Kidney capillary endothelial cell (primary cell): ENCODE results near the gene KRT14.
"Not testable (repeated sequence)": the region's sequence is repeated elsewhere in the genome, so short reads cannot be mapped to it uniquely, and the experiment has no call there.

Source experiments
- DNase-seq: peaks from one replicate; pipeline ENCODE4 v3.0.0-alpha.2; 2018; ENCODE audit warnings: low spot score

KRT14 gene

DNA sequence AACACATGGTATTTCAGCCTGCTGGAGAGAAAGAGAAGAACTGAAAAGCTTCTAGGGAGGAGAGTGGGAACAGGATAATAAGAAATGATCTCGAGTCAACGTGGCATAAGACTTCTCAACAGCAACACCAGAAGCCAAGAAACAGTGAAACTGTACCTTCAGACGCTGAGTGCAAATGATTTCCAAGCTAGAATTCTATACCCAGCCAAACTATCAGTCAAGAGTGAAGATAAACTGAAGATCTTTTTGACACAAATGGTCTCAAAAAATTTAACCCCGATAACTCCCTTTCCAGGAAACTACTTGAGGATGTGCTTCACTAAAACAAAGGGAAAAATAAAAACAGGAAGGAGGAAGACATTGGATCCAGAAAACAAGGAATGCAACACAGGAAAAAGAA lies 20.2 kb upstream of the KRT14 start:
- not testable (repeated sequence) for DNase-seq

DNA sequence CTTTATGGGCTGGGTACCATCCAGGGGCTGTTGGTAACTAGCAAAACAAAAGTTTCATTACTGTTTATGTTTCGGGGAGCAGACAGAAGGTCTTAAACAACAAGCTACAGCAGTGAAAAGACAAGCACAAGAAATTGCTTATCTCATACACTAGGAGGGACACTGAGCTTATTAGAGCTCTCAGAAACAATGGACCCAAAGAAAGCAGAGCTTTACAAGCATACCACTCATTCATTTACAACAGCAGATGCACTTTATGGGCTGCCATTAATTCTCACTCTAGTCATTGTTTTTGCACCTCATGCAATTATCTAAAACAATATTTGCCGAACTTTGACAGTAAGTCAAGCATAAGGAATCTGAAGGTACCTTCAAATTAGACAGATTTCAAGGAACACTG lies 15.8 kb upstream of the KRT14 start:
- no peak for DNase-seq

DNA sequence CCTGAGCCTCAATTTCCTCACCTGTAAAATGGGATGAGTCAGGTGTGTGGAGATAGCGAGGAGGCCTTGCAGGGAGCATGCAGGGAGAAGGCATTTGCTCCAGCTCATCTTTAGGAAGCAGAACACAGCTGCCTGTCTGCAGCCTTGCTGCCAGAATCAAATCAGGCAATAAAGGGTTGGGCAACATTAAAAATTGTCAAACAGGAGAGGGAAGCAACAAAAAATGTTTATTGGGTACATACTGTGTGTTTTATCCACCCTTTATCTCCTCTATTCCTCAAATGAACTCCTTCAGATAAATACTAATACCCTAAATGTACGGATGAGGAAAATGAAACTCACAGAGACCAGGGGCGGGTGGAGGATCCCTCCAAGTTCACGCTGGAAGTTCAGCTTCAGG lies 13.6 kb upstream of the KRT14 start:
- DNase-seq = no peak

DNA sequence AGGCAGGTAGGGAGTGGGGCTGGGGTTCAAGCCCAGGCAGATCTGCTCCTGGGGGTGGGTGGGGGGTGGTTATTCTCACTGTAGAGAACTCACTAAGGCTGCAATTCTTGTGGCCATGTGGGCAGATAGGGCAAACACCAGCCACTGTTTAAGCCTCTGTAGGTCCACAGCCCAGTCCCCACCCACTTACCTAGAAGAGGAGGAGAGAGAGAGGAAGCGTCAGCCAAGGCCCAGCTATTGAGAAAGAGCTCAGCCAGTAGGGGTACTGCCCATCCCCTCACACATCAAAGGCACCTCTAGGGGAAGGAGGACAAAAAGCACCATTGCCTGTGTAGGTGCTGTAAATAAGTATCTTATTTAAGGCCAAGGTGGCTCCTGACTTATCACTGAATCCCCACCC lies 13.0 kb upstream of the KRT14 start:
- DNase-seq = no peak

DNA sequence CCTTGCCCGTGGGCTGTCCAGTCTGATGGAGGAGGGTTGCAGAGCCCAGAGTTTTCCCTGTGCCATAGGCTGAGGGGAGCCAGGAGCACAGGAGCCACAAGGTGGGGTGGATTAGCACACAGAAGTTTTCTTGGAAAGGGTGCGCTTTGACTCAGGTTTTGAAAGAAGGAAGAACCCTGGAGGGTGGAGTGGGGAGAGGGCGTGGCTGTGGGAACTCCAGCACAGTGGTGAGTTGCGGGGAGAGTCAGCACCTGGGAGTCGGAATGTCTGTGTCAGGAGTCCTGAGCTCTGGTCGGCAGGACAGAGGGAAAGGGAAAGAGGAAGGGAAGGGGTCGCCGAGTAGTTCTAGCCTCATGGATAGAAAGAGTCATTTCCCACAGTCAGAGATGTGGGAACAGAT lies 8.9 kb upstream of the KRT14 start:
- no peak for DNase-seq

DNA sequence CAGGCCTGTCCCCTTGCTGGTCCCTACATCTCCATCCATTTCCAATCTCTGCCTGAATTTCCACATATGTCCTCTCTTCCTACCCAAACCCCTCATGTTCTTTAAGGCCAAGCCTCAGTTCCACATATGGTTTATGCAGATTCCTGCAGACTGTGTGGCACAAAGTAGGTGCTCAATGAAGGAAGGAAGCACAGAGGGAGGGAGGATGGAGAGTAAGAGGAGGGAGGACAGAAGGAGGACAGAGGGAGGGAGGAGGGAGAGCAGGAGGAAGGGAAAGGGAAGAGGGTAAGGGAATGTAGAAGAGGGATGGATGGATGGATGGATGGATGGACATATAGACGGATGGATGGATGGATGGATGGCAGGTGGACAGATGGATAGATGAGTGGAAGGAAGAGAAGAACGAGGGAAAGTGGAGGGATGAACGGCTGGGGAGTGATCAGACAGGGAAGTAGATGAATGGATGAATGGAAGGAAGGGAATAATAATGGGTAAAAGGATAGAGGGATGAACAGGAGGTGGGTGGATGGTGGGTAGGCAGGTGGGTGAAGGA lies 7.7 kb upstream of the KRT14 start:
- no peak for DNase-seq

DNA sequence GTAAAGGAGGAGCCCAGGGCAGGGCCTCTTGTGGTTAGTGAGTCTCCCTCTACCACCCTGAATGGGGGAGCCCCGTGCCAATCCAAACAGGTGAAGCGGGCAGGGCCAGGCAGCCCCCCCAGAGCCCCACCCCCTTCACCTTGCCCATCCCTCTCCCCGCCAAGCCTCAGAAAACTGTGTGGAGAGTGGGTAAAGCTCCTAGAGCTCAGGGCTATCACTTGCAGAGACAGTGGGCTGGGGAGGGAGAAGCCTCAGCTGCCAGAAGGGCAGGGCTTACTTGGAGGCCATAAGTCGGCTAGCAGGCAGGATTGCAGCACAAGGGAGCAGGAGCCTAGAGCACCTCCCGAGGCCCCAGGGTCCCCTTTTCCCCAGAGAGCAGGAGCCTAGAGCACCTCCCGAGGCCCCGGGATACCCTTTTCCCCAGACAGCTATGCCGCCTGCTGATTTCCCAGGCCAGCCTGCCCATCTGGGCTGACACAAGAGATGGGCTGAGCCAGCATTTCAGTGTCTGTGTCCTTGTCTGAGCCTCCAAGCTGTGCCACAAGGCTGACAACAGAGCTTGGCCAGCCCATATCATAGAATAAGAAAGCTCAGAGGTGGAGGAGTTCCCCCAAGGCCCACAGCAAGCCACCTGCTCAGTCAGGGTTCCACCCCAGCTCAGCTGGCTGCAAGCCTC lies 6.7 kb upstream of the KRT14 start:
- DNase-seq = no peak

DNA sequence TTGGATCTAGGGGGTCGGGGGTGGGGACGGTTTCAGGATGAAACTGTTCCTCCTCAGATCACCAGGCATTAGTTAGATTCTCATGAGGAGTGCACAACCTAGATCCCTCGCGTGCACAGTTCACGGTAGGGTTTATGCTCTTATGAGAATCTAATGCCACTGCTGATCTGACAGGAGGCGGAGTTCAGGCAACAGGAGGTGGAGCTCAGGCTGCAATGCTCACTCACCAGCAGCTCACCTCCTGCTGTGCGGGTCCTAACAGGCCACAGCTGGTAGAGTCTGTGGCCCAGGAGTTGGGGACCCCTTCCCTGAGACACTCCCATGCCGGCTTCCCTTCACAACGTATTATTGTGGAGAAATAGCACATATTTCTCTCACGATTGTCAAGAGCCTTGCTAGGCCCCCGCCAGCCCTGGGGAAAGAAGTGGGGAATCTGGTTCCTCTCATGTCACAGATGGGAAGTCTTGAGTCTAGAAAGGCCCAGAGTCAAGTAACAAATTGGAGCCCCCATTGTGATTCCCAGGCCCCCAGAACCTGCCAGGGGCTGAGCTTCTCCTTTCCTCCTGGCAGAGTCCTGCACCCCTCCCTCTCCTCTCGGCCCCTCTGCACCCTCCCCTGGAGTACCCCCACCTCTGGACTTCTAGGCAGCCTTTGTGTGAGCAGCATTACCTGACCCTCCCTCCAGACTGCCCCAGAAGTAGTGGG lies 6.1 kb upstream of the KRT14 start:
- DNase-seq = no peak

DNA sequence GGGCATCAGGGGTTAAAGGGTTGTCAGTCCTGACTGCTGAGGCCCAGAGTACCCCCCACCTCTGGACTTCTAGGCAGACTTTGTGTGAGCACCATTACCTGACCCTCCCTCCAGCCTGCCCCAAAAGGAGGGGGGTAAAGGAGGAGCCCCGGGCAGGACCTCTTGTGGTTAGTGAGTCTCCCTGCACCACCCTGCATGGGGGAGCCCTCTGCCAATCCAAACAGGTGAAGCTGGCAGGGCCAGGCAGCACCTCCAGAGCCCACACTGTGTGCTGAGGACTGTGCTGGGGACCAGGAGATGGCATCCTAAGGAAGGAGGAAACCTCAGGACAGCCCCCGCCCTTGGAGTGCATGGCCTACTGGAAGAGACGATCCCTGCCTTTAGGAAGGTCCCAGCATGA lies 2.6 kb upstream of the KRT14 start:
- DNase-seq = no peak

DNA sequence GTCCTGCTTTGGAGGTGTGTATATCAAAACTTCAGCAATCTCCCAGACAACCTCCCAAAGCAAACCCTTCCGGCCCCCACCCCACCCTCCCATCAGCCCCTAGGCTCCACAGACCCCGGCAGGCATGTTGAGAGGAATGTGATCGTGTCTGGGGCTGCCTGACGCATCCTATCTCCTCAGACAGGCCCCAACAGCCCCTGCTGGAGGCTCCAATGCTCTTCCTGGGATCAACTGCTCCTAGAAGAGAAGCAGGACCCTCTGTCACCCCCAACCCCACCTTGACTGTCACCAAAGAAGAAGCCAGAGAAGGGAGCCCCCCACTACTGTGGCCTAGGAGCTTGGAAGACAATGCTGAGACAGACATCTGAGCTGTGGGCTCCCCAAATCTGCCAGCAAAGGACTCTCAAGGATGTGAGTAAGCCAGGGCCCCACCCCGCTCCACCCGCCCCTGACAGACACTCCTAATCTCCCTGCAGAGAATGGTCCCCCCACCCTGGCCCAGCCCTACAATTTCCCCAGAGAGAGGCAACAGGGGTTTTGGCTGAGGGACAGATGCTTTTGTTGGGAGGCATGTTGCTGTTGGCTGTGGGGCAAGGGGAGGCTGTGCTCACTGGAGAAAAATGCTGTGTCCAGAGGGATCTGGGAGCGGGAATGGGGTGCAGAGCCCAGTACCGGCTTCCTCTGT lies 1.6 kb upstream of the KRT14 start:
- DNase-seq = no peak

DNA sequence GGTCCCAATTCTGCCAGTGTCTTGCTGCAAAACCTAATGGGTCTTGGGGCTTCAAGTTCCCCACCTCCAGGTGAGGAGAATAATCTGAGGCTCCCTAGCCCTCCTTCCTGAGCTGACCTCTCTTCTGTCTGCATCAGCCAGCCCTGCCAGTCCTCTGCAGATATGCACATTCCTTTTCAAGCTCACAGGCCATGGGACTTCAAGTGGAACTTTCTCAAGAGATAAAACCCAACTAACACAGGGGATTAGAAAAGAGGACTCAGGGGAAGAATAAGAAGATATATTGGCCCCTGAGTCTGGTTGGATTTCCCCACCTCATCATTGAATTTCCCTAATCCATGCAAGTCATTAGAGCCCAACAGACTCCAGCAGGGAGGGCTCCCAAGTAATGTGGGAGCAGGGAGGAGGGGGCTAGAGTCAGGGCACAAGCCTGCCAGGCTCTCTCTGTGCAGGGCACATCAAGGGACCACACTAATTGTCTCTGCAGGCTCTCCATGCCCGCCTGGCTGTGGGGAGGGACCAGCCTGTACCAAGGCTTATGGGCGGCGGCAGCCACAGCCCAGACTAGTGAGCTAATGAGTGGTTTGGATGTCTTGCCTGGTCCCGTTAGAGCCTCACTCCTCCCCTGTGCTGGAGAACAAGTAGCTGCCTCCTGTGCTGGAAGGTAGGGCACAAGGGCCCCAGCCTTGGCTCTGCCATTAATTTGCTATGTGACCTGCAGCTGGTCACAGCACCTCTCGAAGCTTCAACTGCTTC lies 1.2 kb downstream of the KRT14 start:
- DNase-seq = no peak

DNA sequence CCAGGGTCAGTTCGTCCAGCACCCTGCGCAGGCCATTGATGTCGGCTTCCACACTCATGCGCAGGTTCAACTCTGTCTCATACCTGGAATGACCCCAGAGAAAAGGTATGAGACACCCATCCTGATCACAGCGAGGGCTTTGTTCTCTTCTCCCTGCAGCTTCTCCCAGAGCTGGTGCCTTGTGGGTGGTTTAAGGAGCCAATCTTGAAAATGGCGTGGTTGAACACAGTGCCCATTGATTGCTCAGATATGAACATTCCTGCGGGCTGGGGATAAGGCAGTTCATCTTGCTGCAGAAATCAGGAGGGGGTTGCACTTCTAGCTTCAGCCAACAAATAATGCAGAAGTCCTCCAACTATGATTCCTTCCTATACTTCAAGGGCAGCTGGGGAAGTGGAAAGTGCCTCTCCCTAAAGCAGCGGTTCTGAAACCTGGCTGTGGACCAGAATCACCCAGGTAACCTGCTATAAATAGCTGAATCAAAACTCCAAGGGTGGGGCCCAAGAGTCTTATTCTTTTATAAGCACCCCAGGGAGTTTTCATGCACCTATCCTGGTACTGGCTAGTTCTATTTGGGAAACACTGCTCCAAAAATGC lies 2.3 kb downstream of the KRT14 start:
- not testable (repeated sequence) for DNase-seq

DNA sequence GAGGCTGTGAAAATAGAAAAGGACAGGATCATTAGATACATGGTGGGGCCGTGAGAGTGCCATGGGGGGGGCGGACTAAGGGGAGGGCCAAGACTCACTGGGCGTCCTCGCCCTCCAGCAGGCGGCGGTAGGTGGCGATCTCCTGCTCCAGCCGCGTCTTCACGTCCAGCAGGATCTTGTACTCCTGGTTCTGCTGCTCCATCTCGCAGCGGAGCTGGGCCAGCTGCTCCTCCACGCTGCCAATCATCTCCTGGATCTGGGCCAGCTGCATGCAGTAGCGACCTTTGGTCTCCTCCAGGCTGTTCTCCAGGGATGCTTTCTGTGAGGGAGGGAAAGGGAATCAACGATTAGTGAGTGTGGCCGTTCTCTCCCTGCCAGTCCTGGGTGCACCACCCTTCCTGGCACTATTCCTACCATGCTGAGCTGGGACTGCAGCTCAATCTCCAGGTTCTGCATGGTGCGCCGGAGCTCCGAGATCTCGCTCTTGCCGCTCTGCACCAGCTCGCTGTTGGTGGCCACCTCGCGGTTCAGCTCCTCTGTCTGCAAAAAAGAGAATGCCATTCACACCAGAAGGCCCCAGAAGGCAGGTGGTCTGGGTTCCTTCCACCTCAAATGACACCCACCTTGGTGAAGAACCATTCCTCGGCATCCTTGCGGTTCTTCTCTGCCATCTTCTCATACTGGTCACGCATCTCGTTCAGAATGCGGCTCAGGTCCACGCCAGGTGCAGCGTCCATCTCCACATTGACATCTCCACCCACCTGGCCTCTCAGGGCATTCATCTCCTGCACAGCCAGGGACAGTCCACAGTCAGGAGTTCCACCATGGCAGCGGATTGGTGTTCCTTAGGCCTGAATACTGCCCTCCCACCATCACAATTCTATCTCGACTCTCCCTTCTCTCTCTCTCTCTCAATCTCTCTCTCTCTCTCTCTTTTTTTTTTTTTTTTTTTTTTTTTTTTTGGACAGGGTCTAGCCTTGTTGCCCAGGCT lies 3.3 kb downstream of the KRT14 start:
- no peak for DNase-seq

DNA sequence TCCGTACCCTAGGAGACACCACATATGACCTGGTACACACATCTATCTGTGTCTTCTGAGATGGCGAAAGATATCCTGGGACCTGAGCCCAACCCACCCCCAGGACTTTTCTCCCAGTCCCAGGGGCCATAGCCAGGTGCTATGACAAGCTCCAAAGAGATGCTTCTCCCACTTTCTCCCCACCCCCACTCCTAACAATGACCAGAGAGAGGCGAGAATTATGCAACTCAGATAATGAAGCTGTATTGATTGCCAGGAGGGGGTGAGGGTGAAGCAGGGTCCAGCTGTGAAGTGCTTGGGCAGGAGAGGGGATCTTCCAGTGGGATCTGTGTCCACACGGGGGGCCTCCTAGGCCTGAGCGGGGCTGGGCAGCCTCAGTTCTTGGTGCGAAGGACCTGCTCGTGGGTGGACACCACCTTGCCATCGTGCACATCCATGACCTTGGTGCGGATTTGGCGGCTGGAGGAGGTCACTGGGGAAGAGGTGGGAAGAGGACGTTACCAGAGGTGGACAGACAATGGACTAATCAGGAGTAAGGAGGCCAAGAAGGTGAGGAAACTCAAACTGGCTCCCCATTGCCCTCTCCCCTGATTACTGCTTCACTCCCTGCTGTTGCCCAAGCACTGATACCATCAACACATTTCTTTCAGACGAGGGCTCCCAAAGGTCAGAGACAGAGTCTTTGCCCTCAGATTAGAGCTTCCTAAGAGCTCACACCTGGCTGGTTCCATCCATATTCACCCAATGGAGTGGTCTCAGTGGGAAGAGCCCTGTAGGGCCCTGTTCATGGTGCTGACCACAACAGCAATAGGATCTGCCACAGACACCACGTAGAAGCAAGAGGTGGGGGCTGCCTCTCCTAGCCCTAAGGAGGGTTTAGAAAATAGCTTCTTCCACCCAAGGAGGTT lies 4.4 kb downstream of the KRT14 start:
- DNase-seq = not testable (repeated sequence)

DNA sequence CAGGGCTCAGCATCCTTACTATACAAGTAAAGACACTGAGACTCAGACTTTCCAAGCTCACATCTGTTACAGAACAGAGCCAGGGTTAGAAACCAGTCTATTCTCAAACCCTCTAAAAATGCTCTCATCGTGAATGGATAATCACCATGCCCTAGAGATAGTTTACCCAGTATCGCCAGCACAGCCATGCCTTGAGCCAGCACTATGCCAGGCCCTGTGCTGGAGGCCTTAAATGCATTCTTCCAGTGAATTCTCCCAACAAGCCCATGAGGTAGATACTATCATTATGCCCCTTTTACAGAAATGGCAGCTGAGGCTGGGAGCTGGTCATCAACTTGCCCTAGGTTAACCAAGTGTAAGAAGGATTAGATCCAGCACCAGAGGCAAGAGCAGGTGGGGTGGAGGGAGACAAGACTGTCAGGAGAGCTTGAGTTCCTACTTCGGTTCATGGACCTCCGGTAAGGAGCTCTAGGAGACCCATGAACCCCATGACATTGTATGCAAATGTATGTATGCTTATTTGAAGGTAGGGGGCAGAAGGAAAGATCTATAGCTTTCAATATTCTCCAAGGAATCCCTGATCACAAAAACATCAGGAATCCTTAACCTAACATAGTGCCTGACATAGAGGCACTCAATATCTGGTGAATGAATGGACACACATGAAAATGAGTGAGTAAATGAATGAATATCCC lies 5.2 kb downstream of the KRT14 start:
- no peak for DNase-seq

DNA sequence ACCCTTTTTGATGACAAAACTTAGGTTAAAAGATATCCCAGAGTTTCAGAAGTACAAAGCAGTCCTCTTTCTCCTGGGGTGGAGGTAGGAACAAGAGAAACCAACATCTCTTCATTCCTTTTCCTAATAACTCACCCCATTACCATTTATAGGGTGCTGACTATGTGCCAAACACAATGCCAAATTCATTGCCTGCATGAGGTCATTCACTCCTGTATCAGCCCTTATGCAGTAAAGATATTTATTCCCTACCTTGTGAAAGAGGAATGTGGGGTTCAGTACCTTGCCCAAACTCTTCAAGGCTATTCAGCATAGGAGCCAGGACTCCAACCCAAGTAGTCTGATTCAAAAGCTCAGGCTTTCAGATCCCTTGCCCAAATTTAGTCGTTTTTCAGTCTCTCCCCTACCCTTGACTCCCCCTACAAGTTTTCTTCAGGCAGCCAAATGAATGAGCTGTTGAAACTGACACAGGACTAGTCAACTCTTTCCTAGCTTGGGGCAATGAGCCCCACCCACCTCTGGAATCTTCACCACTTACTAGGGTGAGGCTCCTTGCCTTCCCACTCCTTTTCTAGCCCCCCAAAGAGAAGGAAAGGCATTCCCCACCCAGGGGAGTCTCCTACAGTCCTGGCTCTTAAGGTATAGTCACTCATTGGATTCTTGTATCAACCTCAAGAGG lies 5.9 kb downstream of the KRT14 start:
- no peak for DNase-seq

DNA sequence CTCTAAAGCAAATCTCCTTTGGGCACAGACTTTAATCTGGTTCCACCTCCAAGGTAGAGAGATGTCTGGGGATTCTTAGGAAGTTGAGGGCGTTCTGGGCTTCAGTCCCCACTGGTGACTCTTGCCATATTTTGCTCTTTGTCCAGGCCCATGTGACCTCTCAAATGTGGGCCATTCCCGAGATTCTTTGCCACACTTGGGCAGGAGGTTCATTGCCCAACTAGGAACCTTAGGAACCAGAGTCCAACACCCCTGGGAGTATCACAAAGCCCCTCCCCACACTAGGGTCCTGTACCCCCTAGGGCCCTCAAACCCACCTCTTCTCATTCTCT lies 6.5 kb downstream of the KRT14 start:
- no peak for DNase-seq

DNA sequence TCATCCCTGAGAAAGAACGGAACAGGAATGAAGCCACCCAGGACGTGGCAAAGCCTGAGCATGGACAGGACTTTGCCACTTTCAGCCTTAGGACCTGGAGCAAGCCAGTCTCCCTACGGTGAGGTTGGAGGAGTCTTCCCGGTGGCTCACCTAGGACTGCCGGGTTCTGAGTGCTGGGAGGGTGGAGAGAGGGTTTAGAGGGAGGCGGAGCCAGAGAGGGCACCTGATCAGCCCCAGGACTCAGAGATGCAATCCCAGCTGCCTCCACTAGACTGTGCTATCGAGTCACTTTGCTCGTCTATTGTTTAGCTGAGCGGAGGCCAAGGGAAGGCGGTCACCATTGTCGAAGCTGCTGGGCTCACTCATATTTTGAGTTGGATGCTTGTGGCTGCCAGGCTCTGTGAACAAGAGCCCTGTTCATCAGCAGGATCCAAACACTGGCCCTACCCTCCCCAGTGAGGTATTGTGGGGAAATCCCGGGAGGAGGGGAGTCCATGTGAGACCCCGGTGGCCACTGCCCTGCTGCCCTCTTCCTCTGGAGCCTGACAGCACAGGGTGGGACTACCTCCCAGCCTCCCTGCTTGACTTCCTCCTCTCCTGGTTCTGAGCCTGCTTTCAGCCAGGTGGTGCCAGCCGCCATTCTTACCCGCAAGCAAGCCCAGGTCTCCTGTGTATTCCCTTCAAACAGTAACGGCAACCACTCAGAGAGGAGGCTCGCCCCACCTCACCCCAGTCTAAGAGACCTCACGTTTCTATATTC lies 7.0 kb downstream of the KRT14 start:
- DNase-seq = peak; percentile 75
